ENCODE measurements around the gene KCNT2. TPM values are rescaled to one million over a fixed set of nuclear protein-coding genes. Genes with fewer than 3 reads are reported as not detected.

KCNT2 gene
- total and polyA plus RNA-seq, 9 of the 15 experiments (the other 6 are each of a cell fraction or from before 2014, with no cell fraction given): 0.13 to 0.73 (median 0.28) TPM

DNA sequence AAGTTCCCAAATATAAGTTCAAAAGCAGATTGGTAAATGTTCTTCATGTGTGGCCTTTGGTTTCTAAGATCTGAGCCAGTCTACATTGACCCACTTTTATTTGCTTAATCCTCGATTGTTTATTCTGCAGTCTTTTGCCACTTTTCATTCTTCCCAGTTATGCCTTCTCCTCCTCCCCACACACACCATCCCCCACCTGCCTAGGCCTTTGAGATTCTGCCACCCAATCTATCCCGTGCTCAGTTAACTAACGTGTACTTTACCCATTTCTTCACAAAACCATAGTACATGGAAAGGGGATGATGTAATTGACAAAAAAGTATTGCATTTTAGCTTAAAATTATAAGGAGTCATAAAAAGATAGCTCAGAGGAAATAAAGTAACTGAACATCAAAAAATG, 47.3 kb upstream of the KCNT2 start (continued):
- TF ChIP-seq, protein P1, sequence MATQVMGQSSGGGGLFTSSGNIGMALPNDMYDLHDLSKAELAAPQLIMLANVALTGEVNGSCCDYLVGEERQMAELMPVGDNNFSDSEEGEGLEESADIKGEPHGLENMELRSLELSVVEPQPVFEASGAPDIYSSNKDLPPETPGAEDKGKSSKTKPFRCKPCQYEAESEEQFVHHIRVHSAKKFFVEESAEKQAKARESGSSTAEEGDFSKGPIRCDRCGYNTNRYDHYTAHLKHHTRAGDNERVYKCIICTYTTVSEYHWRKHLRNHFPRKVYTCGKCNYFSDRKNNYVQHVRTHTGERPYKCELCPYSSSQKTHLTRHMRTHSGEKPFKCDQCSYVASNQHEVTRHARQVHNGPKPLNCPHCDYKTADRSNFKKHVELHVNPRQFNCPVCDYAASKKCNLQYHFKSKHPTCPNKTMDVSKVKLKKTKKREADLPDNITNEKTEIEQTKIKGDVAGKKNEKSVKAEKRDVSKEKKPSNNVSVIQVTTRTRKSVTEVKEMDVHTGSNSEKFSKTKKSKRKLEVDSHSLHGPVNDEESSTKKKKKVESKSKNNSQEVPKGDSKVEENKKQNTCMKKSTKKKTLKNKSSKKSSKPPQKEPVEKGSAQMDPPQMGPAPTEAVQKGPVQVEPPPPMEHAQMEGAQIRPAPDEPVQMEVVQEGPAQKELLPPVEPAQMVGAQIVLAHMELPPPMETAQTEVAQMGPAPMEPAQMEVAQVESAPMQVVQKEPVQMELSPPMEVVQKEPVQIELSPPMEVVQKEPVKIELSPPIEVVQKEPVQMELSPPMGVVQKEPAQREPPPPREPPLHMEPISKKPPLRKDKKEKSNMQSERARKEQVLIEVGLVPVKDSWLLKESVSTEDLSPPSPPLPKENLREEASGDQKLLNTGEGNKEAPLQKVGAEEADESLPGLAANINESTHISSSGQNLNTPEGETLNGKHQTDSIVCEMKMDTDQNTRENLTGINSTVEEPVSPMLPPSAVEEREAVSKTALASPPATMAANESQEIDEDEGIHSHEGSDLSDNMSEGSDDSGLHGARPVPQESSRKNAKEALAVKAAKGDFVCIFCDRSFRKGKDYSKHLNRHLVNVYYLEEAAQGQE (IDR thresholded peaks at IDR 0.05; ENCODE audit: borderline replicate concordance): no peak
- TF ChIP-seq, protein P1 (CRISPR knock-in tag; IDR thresholded peaks at IDR 0.05; ENCODE audit: low read depth): no peak
- TF ChIP-seq NCOR1 (IDR thresholded peaks at IDR 0.05) (no peak), ZBED1 (IDR thresholded peaks at IDR 0.05) (no peak)
